Measurements from ENCODE around the gene INVS. TPM values are rescaled to one million over a fixed set of nuclear protein-coding genes. Genes with fewer than 3 reads are reported as not detected.

The INVS gene
- total and polyA plus RNA-seq, 2 donors (not counting 1 experiment from before 2014, with no cell fraction given) = 13.9 to 37.0 TPM

- intact Hi-C loops (cut with micrococcal nuclease) = no loop called here
- Histone ChIP-seq H3K27ac (ENCODE audit: low read length in 2 of 2) (no peak overlapping the region), H4K20me1 (ENCODE audit: control insufficient read depth, insufficient read depth, low read length, poor library complexity, severe bottlenecking) (no peaks in the 10 kb centered on the region), H3K79me2 (ENCODE audit: control insufficient read depth, insufficient read depth, low read length) (no peaks in the 10 kb centered on the region), H3K4me2 (replicated peaks; ENCODE audit: low read depth, low read length, poor library complexity, severe bottlenecking) (no peak overlapping the region), H3K4me3 (ENCODE audit: control extremely low read depth in 1 of 5, extremely low read depth in 1 of 5, insufficient read depth in 1 of 5, low read depth in 2 of 5, low read length in 4 of 5) (no peak overlapping the region), H3K27me3 (replicated peaks in 1 of 4; ENCODE audit: control extremely low read depth in 1 of 4, control insufficient read depth in 3 of 4, insufficient read depth in 4 of 4, low read length in 3 of 4) (no peaks in the 10 kb centered on the region), H3K4me1 (ENCODE audit: control insufficient read depth in 2 of 2, insufficient read depth in 2 of 2, low read length in 2 of 2) (no peaks in the 10 kb centered on the region), H2AFZ (ENCODE audit: insufficient read depth, low read depth, low read length, poor library complexity, severe bottlenecking) (no peak overlapping the region), H3K36me3 (replicated peaks in 1 of 2; ENCODE audit: control extremely low read depth in 1 of 2, control insufficient read depth in 1 of 2, extremely low read depth in 1 of 2, insufficient read depth in 2 of 2, low read length in 1 of 2) (peaks cover 0 to 14% of the 10 kb centered on the region in 2 experiments), H3K9ac (ENCODE audit: low read length) (no peak overlapping the region), H3K9me3 (ENCODE audit: control extremely low read depth in 1 of 3, control insufficient read depth in 2 of 3, insufficient read depth in 1 of 3, low read length in 2 of 3) (no peaks in the 10 kb centered on the region)
- ATAC-seq (ENCODE audit: low read depth) = no peak
- Mint-ChIP-seq H3K27me3 (no peaks in the 10 kb centered on the region), H3K4me1 (peaks cover 6% of the 10 kb centered on the region), H3K4me3 (no peak overlapping the region), H3K27ac (no peak overlapping the region), H3K9me3 (ENCODE audit: insufficient read depth) (no peaks in the 10 kb centered on the region)
- 98% methylated on average over 18 of the region's 25 CpGs for WGBS (ENCODE audit: insufficient coverage)
- POLR2A ChIA-PET = no interaction called here
- DNase-seq = no peak
- CTCF ChIA-PET = no interaction called here
- no peak for TF ChIP-seq EZH2 (IDR thresholded peaks at IDR 0.05; ENCODE audit: borderline replicate concordance, insufficient read depth, low read depth, low read length, poor library complexity, severe bottlenecking)
These were observed 18.3 kb downstream of the INVS start for GRCh38 chr9:100117316-100117715.

DNA sequence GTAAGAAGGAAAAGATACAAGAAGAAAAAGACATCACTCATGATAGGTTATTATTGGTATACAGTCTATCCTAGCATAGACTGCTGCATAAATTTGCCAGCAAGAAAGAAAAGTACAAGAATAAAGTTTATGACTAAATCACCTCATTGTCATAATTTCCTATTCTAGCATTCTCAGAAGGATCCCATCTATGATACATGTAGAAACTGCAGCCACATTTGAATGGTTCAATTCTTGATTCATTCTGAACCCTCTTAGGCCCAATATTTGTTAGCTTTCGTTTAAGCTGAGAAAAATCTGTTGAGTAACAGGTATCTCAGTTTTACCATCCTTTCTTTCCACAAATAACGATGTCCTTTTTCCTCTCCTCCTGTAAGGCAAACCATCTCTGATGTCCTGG, 21.2 kb downstream of the INVS start:
- no peak for ATAC-seq (ENCODE audit: low read depth)
- Histone ChIP-seq H3K36me3 (replicated peaks in 1 of 2; ENCODE audit: control extremely low read depth in 1 of 2, control insufficient read depth in 1 of 2, extremely low read depth in 1 of 2, insufficient read depth in 2 of 2, low read length in 1 of 2) (peaks cover 0 to 13% of the 10 kb centered on the region in 2 experiments), H3K27me3 (replicated peaks in 1 of 4; ENCODE audit: control extremely low read depth in 1 of 4, control insufficient read depth in 3 of 4, insufficient read depth in 4 of 4, low read length in 3 of 4) (no peaks in the 10 kb centered on the region), H3K4me1 (ENCODE audit: control insufficient read depth in 2 of 2, insufficient read depth in 2 of 2, low read length in 2 of 2) (no peaks in the 10 kb centered on the region), H3K27ac (ENCODE audit: low read length in 2 of 2) (no peak overlapping the region), H3K9ac (ENCODE audit: low read length) (no peak overlapping the region), H3K4me3 (ENCODE audit: control extremely low read depth in 1 of 5, extremely low read depth in 1 of 5, insufficient read depth in 1 of 5, low read depth in 2 of 5, low read length in 4 of 5) (no peak overlapping the region), H3K4me2 (replicated peaks; ENCODE audit: low read depth, low read length, poor library complexity, severe bottlenecking) (no peak overlapping the region), H3K79me2 (ENCODE audit: control insufficient read depth, insufficient read depth, low read length) (peaks cover 19% of the 10 kb centered on the region), H4K20me1 (ENCODE audit: control insufficient read depth, insufficient read depth, low read length, poor library complexity, severe bottlenecking) (no peaks in the 10 kb centered on the region), H3K9me3 (ENCODE audit: control extremely low read depth in 1 of 3, control insufficient read depth in 2 of 3, insufficient read depth in 1 of 3, low read length in 2 of 3) (no peaks in the 10 kb centered on the region), H2AFZ (ENCODE audit: insufficient read depth, low read depth, low read length, poor library complexity, severe bottlenecking) (no peak overlapping the region)
- TF ChIP-seq EZH2 (IDR thresholded peaks at IDR 0.05; ENCODE audit: borderline replicate concordance, insufficient read depth, low read depth, low read length, poor library complexity, severe bottlenecking) = no peak
- TF ChIP-seq, protein P1, sequence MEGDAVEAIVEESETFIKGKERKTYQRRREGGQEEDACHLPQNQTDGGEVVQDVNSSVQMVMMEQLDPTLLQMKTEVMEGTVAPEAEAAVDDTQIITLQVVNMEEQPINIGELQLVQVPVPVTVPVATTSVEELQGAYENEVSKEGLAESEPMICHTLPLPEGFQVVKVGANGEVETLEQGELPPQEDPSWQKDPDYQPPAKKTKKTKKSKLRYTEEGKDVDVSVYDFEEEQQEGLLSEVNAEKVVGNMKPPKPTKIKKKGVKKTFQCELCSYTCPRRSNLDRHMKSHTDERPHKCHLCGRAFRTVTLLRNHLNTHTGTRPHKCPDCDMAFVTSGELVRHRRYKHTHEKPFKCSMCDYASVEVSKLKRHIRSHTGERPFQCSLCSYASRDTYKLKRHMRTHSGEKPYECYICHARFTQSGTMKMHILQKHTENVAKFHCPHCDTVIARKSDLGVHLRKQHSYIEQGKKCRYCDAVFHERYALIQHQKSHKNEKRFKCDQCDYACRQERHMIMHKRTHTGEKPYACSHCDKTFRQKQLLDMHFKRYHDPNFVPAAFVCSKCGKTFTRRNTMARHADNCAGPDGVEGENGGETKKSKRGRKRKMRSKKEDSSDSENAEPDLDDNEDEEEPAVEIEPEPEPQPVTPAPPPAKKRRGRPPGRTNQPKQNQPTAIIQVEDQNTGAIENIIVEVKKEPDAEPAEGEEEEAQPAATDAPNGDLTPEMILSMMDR (IDR thresholded peaks at IDR 0.05) = no peak
- POLR2A ChIA-PET = no interaction called here
- CTCF ChIA-PET = no interaction called here
- H3K4me3 Mint-ChIP-seq = no peak overlapping the region
- no CpG with 5 or more reads among the region's 2 CpGs for WGBS (ENCODE audit: insufficient coverage)
- no peak overlapping the region for H3K27ac Mint-ChIP-seq
- no peak for DNase-seq
- intact Hi-C loops (cut with micrococcal nuclease) = no loop called here
- H3K9me3 Mint-ChIP-seq (ENCODE audit: insufficient read depth) = no peaks in the 10 kb centered on the region
- H3K27me3 Mint-ChIP-seq = no peaks in the 10 kb centered on the region
- peaks cover 2% of the 10 kb centered on the region for H3K4me1 Mint-ChIP-seq
